HepG2 (cell line): ENCODE measurements around the gene TMEM185A. TPM values are rescaled to one million over a fixed set of nuclear protein-coding genes. Genes with fewer than 3 reads are reported as not detected.

Experiments used
- ATAC-seq: fragments of 200-7000 bp; cut with Tn5 transposase; 3 replicates; pipeline ENCODE4 v1.9.1; 2020; ENCODE audit warnings: mild to moderate bottlenecking, moderate library complexity
- BruUV-seq: library from RNA; stranded (reverse); fragments of 400-500 nt; replicated peaks from 2 replicates; lab custom pipeline; 2021; lab: Mats Ljungman, UMichigan
- CTCF ChIA-PET: fragments of 300-600 bp; formaldehyde crosslinking; extraction: SDS; loops from one replicate; lab custom pipeline; 2021; ENCODE audit warnings: low total read pairs, inconsistent platforms, low intra/inter-chr PET ratio; lab: Yijun Ruan, JAX
- POLR2A ChIA-PET: fragments of 350-600 bp; sonication (Branson Sonifier 250); formaldehyde crosslinking; loops from one replicate; lab custom pipeline; 2020; ENCODE audit warnings: antibody characterized with exemption, inconsistent platforms; lab: Yijun Ruan, JAX
- DNase-seq: peaks from one replicate; pipeline ENCODE4 v3.0.0-alpha.2; 2015; ENCODE audit warnings: low spot score
- FAIRE-seq: peaks from 3 replicates; lab custom pipeline; 2011; peaks lifted over from hg19 to GRCh38; lab: Jason Lieb, UNC
- H2AFZ ChIP-seq: one replicate; pipeline ENCODE4 v1.6.1; 2011; ENCODE audit warnings: low read length, inconsistent platforms
- H3K27ac ChIP-seq: fragments of 300-600 bp; 3 replicates; pipeline ENCODE4 v1.8.0; 2011; ENCODE audit warnings: mixed run types, mild to moderate bottlenecking, mixed read lengths, low read length, inconsistent platforms; ENCODE audit not compliant: insufficient read depth; ENCODE audit errors: extremely low read length
- H3K27me3 ChIP-seq, 2 experiments: fragments of 200-600 bp in 1 of 2; 2 replicates in 1 of 2; 3 replicates in 1 of 2; pipeline versions ENCODE4 v1.6.0 to v1.8.0; 2011; ENCODE audit warnings: low read length in 2 of 2, mild to moderate bottlenecking in 2 of 2, moderate library complexity in 2 of 2, inconsistent platforms in 1 of 2; ENCODE audit not compliant: insufficient read depth in 2 of 2, control insufficient read depth in 1 of 2
- H3K36me3 ChIP-seq, 2 experiments: fragments of 200-600 bp in 1 of 2; replicated peaks in 1 of 2; 2 replicates in 1 of 2; 3 replicates in 1 of 2; pipeline versions ENCODE4 v1.5.1 to v1.8.0; 2011; ENCODE audit warnings: low read length in 2 of 2, inconsistent platforms in 1 of 2; ENCODE audit not compliant: insufficient read depth in 2 of 2, control insufficient read depth in 1 of 2
- H3K4me1 ChIP-seq: 2 replicates; pipeline ENCODE4 v1.5.1; 2012; ENCODE audit warnings: low read length, inconsistent platforms; ENCODE audit not compliant: insufficient read depth
- H3K4me2 ChIP-seq: 2 replicates; pipeline ENCODE4 v1.6.0; 2011; ENCODE audit warnings: low read depth, low read length, inconsistent platforms
- H3K4me3 ChIP-seq, 3 experiments: fragments of 200-600 bp in 1 of 3; sonication (generic), shearing (Covaris generic) in 1 of 3; replicated peaks in 1 of 3; 2 replicates each; pipeline ENCODE4 v1.5.1; 2011 to 2016; ENCODE audit warnings: low read length in 3 of 3, inconsistent platforms in 2 of 3, low read depth in 2 of 3, mild to moderate bottlenecking in 2 of 3, control low read depth in 1 of 3, mixed read lengths in 1 of 3; ENCODE audit not compliant: insufficient read depth in 1 of 3
- H3K79me2 ChIP-seq: one replicate; pipeline ENCODE4 v1.6.1; 2011; ENCODE audit warnings: low read length, inconsistent platforms; ENCODE audit not compliant: insufficient read depth
- H3K9ac ChIP-seq: 2 replicates; pipeline ENCODE4 v1.6.0; 2011; ENCODE audit warnings: mild to moderate bottlenecking, low read depth, low read length, inconsistent platforms; ENCODE audit not compliant: insufficient read depth
- H3K9me3 ChIP-seq: 2 replicates; pipeline ENCODE4 v1.5.1; 2012; ENCODE audit warnings: mild to moderate bottlenecking, low read length
- H4K20me1 ChIP-seq: 2 replicates; pipeline ENCODE4 v1.6.0; 2011; ENCODE audit warnings: inconsistent platforms, mild to moderate bottlenecking, low read length, moderate library complexity; ENCODE audit not compliant: insufficient read depth
- FOXK2 ChIP-seq: fragments of 450-650 bp; IDR thresholded peaks from 2 replicates; pipeline ENCODE4 v1.6.1; 2016
- FOXO1 ChIP-seq: sonication (generic); formaldehyde crosslinking; IDR thresholded peaks from 2 replicates; pipeline ENCODE4 v1.4.0; 2020; ENCODE audit warnings: missing genetic modification reagents
- HNRNPL ChIP-seq: fragments of 200-400 bp; formaldehyde crosslinking; IDR thresholded peaks from 2 replicates; pipeline ENCODE4 v1.6.1; 2017; ENCODE audit warnings: mild to moderate bottlenecking, low read depth, low read length
- NPAS2 ChIP-seq: sonication (generic); formaldehyde crosslinking; IDR thresholded peaks from 2 replicates; pipeline ENCODE4 v1.8.0; 2022; ENCODE audit warnings: mild to moderate bottlenecking, missing genetic modification reagents, borderline replicate concordance
- RAD51 ChIP-seq: fragments of 450-650 bp; IDR thresholded peaks from 2 replicates; pipeline ENCODE4 v1.6.1; 2016; ENCODE audit warnings: borderline replicate concordance
- SMAD9 ChIP-seq: sonication (generic); formaldehyde crosslinking; IDR thresholded peaks from 2 replicates; pipeline ENCODE4 v1.5.1; 2020; ENCODE audit warnings: mild to moderate bottlenecking, missing genetic modification reagents
- SOX5 ChIP-seq: IDR thresholded peaks from 2 replicates; pipeline ENCODE4 v1.6.1; 2016; ENCODE audit warnings: borderline replicate concordance
- SSRP1 ChIP-seq: IDR thresholded peaks from 2 replicates; pipeline ENCODE4 v1.6.1; 2016; ENCODE audit warnings: control low read depth
- TFDP1 ChIP-seq: IDR thresholded peaks from 2 replicates; pipeline ENCODE4 v1.6.1; 2016; ENCODE audit warnings: missing compliant biosample characterization, missing genetic modification reagents, borderline replicate concordance
- ZNF274 ChIP-seq: sonication (generic); formaldehyde crosslinking; IDR thresholded peaks from 2 replicates; pipeline ENCODE4 v1.5.1; 2020; ENCODE audit warnings: mild to moderate bottlenecking, missing genetic modification reagents
- ZNF280B ChIP-seq: sonication (generic); formaldehyde crosslinking; IDR thresholded peaks from 2 replicates; pipeline ENCODE4 v1.5.0; 2020; ENCODE audit warnings: missing genetic modification reagents, mild to moderate bottlenecking, borderline replicate concordance
- ZNF329 ChIP-seq: sonication (generic); formaldehyde crosslinking; IDR thresholded peaks from 2 replicates; pipeline ENCODE4 v1.9.0; 2021; ENCODE audit warnings: low read depth, mild to moderate bottlenecking, missing genetic modification reagents
- ZNF567 ChIP-seq: sonication (generic); formaldehyde crosslinking; IDR thresholded peaks from 2 replicates; pipeline ENCODE4 v1.8.1; 2023; ENCODE audit warnings: mild to moderate bottlenecking, missing genetic modification reagents, borderline replicate concordance
- ZNF75D ChIP-seq: sonication (generic); formaldehyde crosslinking; IDR thresholded peaks from 2 replicates; pipeline ENCODE4 v1.8.1; 2023; ENCODE audit warnings: missing genetic modification reagents, mild to moderate bottlenecking, borderline replicate concordance
- ZNF883 ChIP-seq: sonication (generic); formaldehyde crosslinking; IDR thresholded peaks from 2 replicates; pipeline ENCODE4 v1.5.1; 2020; ENCODE audit warnings: mild to moderate bottlenecking, missing genetic modification reagents; ENCODE audit errors: not compliant biosample characterization
- ZSCAN25 ChIP-seq: sonication (generic); formaldehyde crosslinking; IDR thresholded peaks from 2 replicates; pipeline ENCODE4 v1.8.0; 2022; ENCODE audit warnings: mild to moderate bottlenecking, missing genetic modification reagents
- ZUFSP ChIP-seq: sonication (generic); formaldehyde crosslinking; IDR thresholded peaks from 2 replicates; pipeline ENCODE4 v1.9.0; 2021; ENCODE audit warnings: missing genetic modification reagents, mild to moderate bottlenecking, borderline replicate concordance
- WGBS: methylation state at CpG from one replicate; pipeline ENCODE4 v1.1.6; 2017; ENCODE audit warnings: low lambda C conversion rate; 5-methylcytosine and 5-hydroxymethylcytosine counted together
- in situ Hi-C: cut with HindIII; loops from 2 replicates; pipeline ENCODE4 v1.10.0; 2017; ENCODE audit warnings: low pct_unique_long_range_greater_than_20kb; ENCODE audit not compliant: extremely low pct_ligation_motif_present
- intact Hi-C: fragments of 100-400 bp; cut with micrococcal nuclease; formaldehyde crosslinking; loops from one replicate; pipeline ENCODE4 v1.10.0; 2022; ENCODE audit not compliant: unreplicated experiment
- polyA plus RNA-seq, 8 experiments: library from polyadenylated mRNA; depleted of rRNA in 3 of 8; stranded (reverse) in 7 of 8; unstranded in 1 of 8; fragments of >200 nt; fragmentation: Illumina TruSeq in 4 of 8; extraction: Trizol in 4 of 8; gene quantifications; 2 replicates each; pipeline versions ENCODE4 v1.2.1 to v1.2.3, GENCODE V29; 2011 to 2016; ENCODE audit warnings: low read depth in 4 of 8, missing spikeins in 1 of 8, mixed read lengths in 1 of 8; ENCODE audit not compliant: insufficient read depth in 1 of 8
- total RNA-seq, 5 experiments: library from RNA; depleted of rRNA; stranded (reverse); fragments of >200 nt; fragmentation: Illumina TruSeq; extraction: Trizol; gene quantifications; 2 replicates each; pipeline ENCODE4 v1.2.3, GENCODE V29; 2016; ENCODE audit warnings: low read depth in 1 of 5
- TF ChIP-seq, protein P1 (sequence below): sonication (generic); formaldehyde crosslinking; IDR thresholded peaks from 2 replicates; pipeline ENCODE4 v1.4.0; 2020; ENCODE audit warnings: mild to moderate bottlenecking, missing genetic modification reagents

The TMEM185A gene
- total and polyA plus RNA-seq, 2 of the 13 experiments (the other 11 are each of a cell fraction or from before 2014, with no cell fraction given): 5.9 to 10.5 TPM

DNA sequence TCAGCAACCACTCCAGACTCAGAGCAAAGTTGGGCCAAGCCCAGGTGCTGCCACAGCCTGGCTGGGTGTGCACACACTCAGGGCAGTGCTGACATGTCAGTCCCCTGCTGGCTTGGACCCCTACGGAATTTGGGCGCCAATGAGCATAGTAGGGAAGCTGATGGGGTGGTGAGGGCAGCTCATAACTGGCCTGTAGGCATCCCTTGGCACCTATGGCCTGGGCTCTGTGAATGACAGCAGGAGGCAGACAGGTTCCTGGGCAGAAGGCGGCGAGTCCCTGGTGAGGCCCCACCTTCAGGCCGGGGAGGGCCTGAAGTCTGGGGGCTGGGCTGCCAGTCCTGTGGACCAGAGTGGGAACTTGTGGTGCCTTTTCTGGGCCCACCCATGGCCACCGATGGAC is 15.9 kb upstream of the TMEM185A start (continued):
- TF ChIP-seq TFDP1 (CRISPR knock-in tag) (no peak), RAD51 (no peak), ZNF75D (CRISPR knock-in tag) (no peak), ZUFSP (CRISPR knock-in tag) (no peak), SMAD9 (CRISPR knock-in tag) (no peak), ZNF274 (CRISPR knock-in tag) (no peak), ZNF280B (no peak), FOXK2 (no peak)
- TF ChIP-seq, all 625 proteins: peak for 0

GRCh38 chrX:149643496-149643895 is 11.9 kb upstream of the TMEM185A start:
- no peak for DNase-seq
- POLR2A ChIA-PET: no interaction called here
- H3K9ac ChIP-seq: no peak overlapping the region
- H3K27me3 ChIP-seq: no peaks in the 10 kb centered on the region
- H3K4me1 ChIP-seq: no peaks in the 10 kb centered on the region
- intact Hi-C loops: no loop called here
- CTCF ChIA-PET: no interaction called here
- no TSS peak for BruUV-seq
- H3K27ac ChIP-seq: no peak overlapping the region
- H3K79me2 ChIP-seq: no peaks in the 10 kb centered on the region
- no peaks in the 10 kb centered on the region for H3K36me3 ChIP-seq
- no peak overlapping the region for H2AFZ ChIP-seq
- 38% methylated on average over 4 of the region's 4 CpGs for WGBS
- H3K4me3 ChIP-seq: no peak overlapping the region
- H3K9me3 ChIP-seq: no peaks in the 10 kb centered on the region
- H4K20me1 ChIP-seq: no peaks in the 10 kb centered on the region
- TF ChIP-seq ZNF883 (CRISPR knock-in tag) (no peak), ZNF567 (no peak), SOX5 (CRISPR knock-in tag) (no peak), ZNF329 (CRISPR knock-in tag) (no peak), FOXO1 (CRISPR knock-in tag) (no peak), ZSCAN25 (no peak), SSRP1 (CRISPR knock-in tag) (no peak), NPAS2 (CRISPR knock-in tag) (no peak), HNRNPL (no peak)
- TF ChIP-seq, protein P1, sequence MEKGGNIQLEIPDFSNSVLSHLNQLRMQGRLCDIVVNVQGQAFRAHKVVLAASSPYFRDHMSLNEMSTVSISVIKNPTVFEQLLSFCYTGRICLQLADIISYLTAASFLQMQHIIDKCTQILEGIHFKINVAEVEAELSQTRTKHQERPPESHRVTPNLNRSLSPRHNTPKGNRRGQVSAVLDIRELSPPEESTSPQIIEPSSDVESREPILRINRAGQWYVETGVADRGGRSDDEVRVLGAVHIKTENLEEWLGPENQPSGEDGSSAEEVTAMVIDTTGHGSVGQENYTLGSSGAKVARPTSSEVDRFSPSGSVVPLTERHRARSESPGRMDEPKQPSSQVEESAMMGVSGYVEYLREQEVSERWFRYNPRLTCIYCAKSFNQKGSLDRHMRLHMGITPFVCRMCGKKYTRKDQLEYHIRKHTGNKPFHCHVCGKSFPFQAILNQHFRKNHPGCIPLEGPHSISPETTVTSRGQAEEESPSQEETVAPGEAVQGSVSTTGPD (CRISPR knock-in tag): no peak
- TF ChIP-seq, all 625 proteins: peak for 0
- no peak overlapping the region for H3K4me2 ChIP-seq
- no peak for ATAC-seq
- FAIRE-seq: no peak
- in situ Hi-C loops: no loop called here
